IPS-NIHi7 (cell line): ENCODE data around the gene C1orf105.
"Not testable (repeated sequence)": the region's sequence is repeated elsewhere in the genome, so short reads cannot be mapped to it uniquely, and the experiment has no call there.

Source experiments
- DNase-seq: peaks from one replicate; pipeline ENCODE4 v3.0.0; 2012; ENCODE audit warnings: mixed read lengths; ENCODE audit errors: extremely low spot score

The C1orf105 gene

GRCh38 chr1:172420385-172420784, at the start of gene C1orf105:
Gene C1orf105 (plus strand): TSS chr1:172420685. CDS start chr1:172420886, 201 bp downstream.
- no peak for DNase-seq

- not testable (repeated sequence) for DNase-seq
These were observed 48.8 kb upstream of the C1orf105 start for GRCh38 chr1:172371646-172372045.

GRCh38 chr1:172373864-172374263, 46.6 kb upstream of the C1orf105 start:
- DNase-seq = no peak

GRCh38 chr1:172375211-172375631, 45.3 kb upstream of the C1orf105 start:
- no peak for DNase-seq

GRCh38 chr1:172376431-172376830, 44.1 kb upstream of the C1orf105 start:
- no peak for DNase-seq

- DNase-seq = no peak
These were observed 42.9 kb upstream of the C1orf105 start for GRCh38 chr1:172377565-172377964.

- no peak for DNase-seq
These were observed 42.2 kb upstream of the C1orf105 start for GRCh38 chr1:172378109-172378760.

GRCh38 chr1:172380441-172381244, 39.8 kb upstream of the C1orf105 start:
- no peak for DNase-seq

- no peak for DNase-seq
These were observed 38.5 kb upstream of the C1orf105 start for GRCh38 chr1:172381946-172382345.

- no peak for DNase-seq
These were observed 38.1 kb upstream of the C1orf105 start for GRCh38 chr1:172382406-172382805.

- no peak for DNase-seq
These were observed 37.5 kb upstream of the C1orf105 start for GRCh38 chr1:172382990-172383389.

- no peak for DNase-seq
These were observed 36.9 kb upstream of the C1orf105 start for GRCh38 chr1:172383536-172383935.

- DNase-seq = no peak
These were observed 35.8 kb upstream of the C1orf105 start for GRCh38 chr1:172384656-172385055.

GRCh38 chr1:172386046-172386445, 34.4 kb upstream of the C1orf105 start:
- no peak for DNase-seq

GRCh38 chr1:172388490-172388889, 32.0 kb upstream of the C1orf105 start:
- no peak for DNase-seq

- no peak for DNase-seq
These were observed 30.2 kb upstream of the C1orf105 start for GRCh38 chr1:172390301-172390682.

- DNase-seq = peak; percentile 45
These were observed 29.6 kb upstream of the C1orf105 start for GRCh38 chr1:172390683-172391551.

- no peak for DNase-seq
These were observed 28.5 kb upstream of the C1orf105 start for GRCh38 chr1:172391976-172392375.

GRCh38 chr1:172393354-172393753, 27.1 kb upstream of the C1orf105 start:
- DNase-seq = no peak

- no peak for DNase-seq
These were observed 26.2 kb upstream of the C1orf105 start for GRCh38 chr1:172394141-172394751.

- DNase-seq = no peak
These were observed 25.7 kb upstream of the C1orf105 start for GRCh38 chr1:172394811-172395210.

- DNase-seq = no peak
These were observed 24.9 kb upstream of the C1orf105 start for GRCh38 chr1:172395576-172395975.
